GM23248 (cell line): Measurements from ENCODE around the gene HDHD2. TPM values are rescaled to one million over a fixed set of nuclear protein-coding genes. Genes with fewer than 3 reads are reported as not detected.

Experiments used
- DNase-seq: peaks from one replicate; pipeline ENCODE4 v3.0.0-alpha.2; 2015
- H2AFZ ChIP-seq: fragments of 200-600 bp; sonication (generic); 2 replicates; pipeline ENCODE4 v1.6.1; 2016; ENCODE audit warnings: antibody characterized with exemption
- H3F3A ChIP-seq: fragments of 200-600 bp; sonication (generic); 2 replicates; pipeline ENCODE4 v1.6.1; 2016; ENCODE audit warnings: mild to moderate bottlenecking, antibody characterized with exemption, mixed run types; ENCODE audit not compliant: insufficient read depth
- H3K27ac ChIP-seq: fragments of 200-600 bp; sonication (generic); 2 replicates; pipeline ENCODE4 v1.5.1; 2016; ENCODE audit warnings: mild to moderate bottlenecking
- H3K27me3 ChIP-seq: fragments of 200-600 bp; sonication (generic); replicated peaks from 2 replicates; pipeline ENCODE4 v1.6.1; 2016; ENCODE audit warnings: mild to moderate bottlenecking; ENCODE audit not compliant: insufficient read depth
- H3K36me3 ChIP-seq: fragments of 200-600 bp; sonication (generic); 2 replicates; pipeline ENCODE4 v1.6.1; 2016; ENCODE audit warnings: low read depth, mild to moderate bottlenecking
- H3K4me1 ChIP-seq: fragments of 200-600 bp; sonication (generic); 2 replicates; pipeline ENCODE4 v1.6.1; 2016; ENCODE audit warnings: mild to moderate bottlenecking; ENCODE audit not compliant: insufficient read depth
- H3K4me2 ChIP-seq: fragments of 200-600 bp; sonication (generic); one replicate; pipeline ENCODE4 v1.6.1; 2016; ENCODE audit warnings: mild to moderate bottlenecking; ENCODE audit not compliant: unreplicated experiment
- H3K4me3 ChIP-seq: fragments of 200-600 bp; sonication (generic); 2 replicates; pipeline ENCODE4 v1.5.1; 2016; ENCODE audit warnings: mild to moderate bottlenecking
- H3K79me2 ChIP-seq: fragments of 200-600 bp; sonication (generic); 2 replicates; pipeline ENCODE4 v1.6.1; 2016; ENCODE audit warnings: mild to moderate bottlenecking; ENCODE audit not compliant: insufficient read depth
- H3K9ac ChIP-seq: fragments of 200-600 bp; sonication (generic); 2 replicates; pipeline ENCODE4 v1.6.1; 2016; ENCODE audit warnings: mild to moderate bottlenecking
- H3K9me2 ChIP-seq: fragments of 200-600 bp; sonication (generic); 2 replicates; pipeline ENCODE4 v1.6.1; 2016; ENCODE audit warnings: mixed run types, mild to moderate bottlenecking, moderate library complexity; ENCODE audit not compliant: insufficient read depth
- H3K9me3 ChIP-seq: fragments of 200-600 bp; sonication (generic); one replicate; pipeline ENCODE4 v1.6.1; 2017; ENCODE audit warnings: low read depth
- H4K20me1 ChIP-seq: fragments of 200-600 bp; sonication (generic); 2 replicates; pipeline ENCODE4 v1.6.0; 2016; ENCODE audit not compliant: insufficient read depth
- EZH2 ChIP-seq: fragments of 200-600 bp; sonication (generic); IDR thresholded peaks from 2 replicates; pipeline ENCODE4 v1.6.1; 2018; ENCODE audit warnings: antibody characterized with exemption, mild to moderate bottlenecking; ENCODE audit not compliant: insufficient read depth, poor library complexity, severe bottlenecking
- EZH2phosphoT487 ChIP-seq: fragments of 200-600 bp; sonication (generic); IDR thresholded peaks from 2 replicates; pipeline ENCODE4 v1.6.1; 2018; ENCODE audit warnings: antibody characterized with exemption, moderate library complexity, mild to moderate bottlenecking, low read depth; ENCODE audit not compliant: insufficient read depth
- WGBS, 2 experiments: methylation state at CpG; one replicate each; pipeline ENCODE4 v1.1.6; 2015 to 2017; ENCODE audit warnings: low lambda C conversion rate in 2 of 2, low coverage in 1 of 2; ENCODE audit errors: missing lambda C conversion rate in 2 of 2; 5-methylcytosine and 5-hydroxymethylcytosine counted together
- in situ Hi-C: fragments of 300-500 bp; cut with MboI; formaldehyde crosslinking; loops from 2 replicates; pipeline ENCODE4 v1.15.0; 2020
- polyA plus RNA-seq: library from polyadenylated mRNA; unstranded; fragments of >200 nt; fragmentation: Nextera tagmentation; extraction: Ambion mirVana; gene quantifications from 2 replicates; pipeline ENCODE4 v1.2.1, GENCODE V29; 2016
- total RNA-seq: library from RNA; depleted of rRNA; stranded (reverse); fragments of >200 nt; shearing (Covaris generic); gene quantifications from 2 replicates; pipeline ENCODE4 v1.2.3, GENCODE V29; 2014

HDHD2 gene
- total and polyA plus RNA-seq, 2 experiments from 2014 or later = 14.2 to 25.4 TPM

DNA sequence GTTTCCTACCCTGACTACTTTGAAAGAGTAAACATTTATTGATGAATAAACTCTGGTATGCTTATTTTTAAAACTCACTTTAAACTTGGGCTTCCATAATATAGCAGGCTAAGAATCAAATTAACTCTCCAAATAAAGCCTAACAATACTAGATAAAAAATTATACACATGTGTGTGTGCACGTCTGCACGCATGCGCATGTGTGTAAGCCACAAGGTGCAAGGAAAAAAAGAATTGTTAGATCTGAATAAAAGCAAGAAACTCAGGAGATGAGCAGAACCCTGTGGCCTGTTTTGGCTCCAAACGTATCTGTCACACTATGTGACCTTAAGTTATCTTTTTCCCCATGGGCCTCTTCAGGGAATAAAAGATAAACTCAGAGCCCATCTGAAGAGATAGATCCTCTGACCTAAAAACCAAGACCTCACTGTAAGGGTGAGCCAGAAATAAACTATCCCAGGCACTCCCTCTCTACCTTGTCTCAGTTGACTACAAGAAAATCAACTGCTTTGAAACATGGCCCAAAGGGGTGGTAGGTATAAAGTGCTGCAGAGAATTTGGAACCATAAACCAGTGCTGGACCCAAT, 6.3 kb downstream of the HDHD2 start:
- no peaks in the 10 kb centered on the region for H3K9me2 ChIP-seq
- H3K27me3 ChIP-seq = no peaks in the 10 kb centered on the region
- 94 to 96% methylated on average over 4 of the region's 4 CpGs for WGBS, 2 experiments
- H3K27ac ChIP-seq = no peak overlapping the region
- in situ Hi-C loops = no loop called here
- no peak overlapping the region for H3K4me3 ChIP-seq
- H3K4me1 ChIP-seq = 0 out of 2 replicates have a peak, but pooled peaks cover 3% of the 10 kb centered on the region
- H3K36me3 ChIP-seq = no peaks in the 10 kb centered on the region
- H3F3A ChIP-seq = 0 out of 2 replicates have a peak, but pooled peaks cover 5% of the 10 kb centered on the region
- no peaks in the 10 kb centered on the region for H3K9me3 ChIP-seq
- 0 out of 2 replicates have a peak, but pooled peaks cover 9% of the 10 kb centered on the region for H4K20me1 ChIP-seq
- H3K4me2 ChIP-seq = no peak overlapping the region
- H3K9ac ChIP-seq = no peak overlapping the region
- no peak overlapping the region for H2AFZ ChIP-seq
- TF ChIP-seq EZH2 = no peak
- H3K79me2 ChIP-seq = peaks cover 97% of the 10 kb centered on the region
- DNase-seq = no peak

DNA sequence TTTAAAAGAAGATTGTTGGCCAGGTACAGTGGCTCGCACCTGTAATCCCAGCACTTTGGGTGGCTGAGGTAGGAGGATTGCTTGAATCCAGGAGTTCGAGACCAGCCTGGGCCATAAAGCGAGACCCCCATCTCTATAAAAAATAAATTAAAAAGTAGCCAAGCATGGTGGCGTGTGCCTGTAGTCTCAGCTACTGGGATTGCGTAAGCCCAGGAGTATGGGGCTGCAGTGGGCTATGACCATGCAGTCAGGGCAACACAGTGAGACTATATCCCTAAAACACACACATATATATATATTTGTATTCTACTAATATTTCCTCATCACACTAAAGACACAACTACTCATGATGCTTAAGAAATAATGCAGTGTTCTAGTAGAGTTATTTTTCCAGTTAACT, 7.1 kb downstream of the HDHD2 start:
- Histone ChIP-seq H3K27me3 (no peaks in the 10 kb centered on the region), H3K4me3 (no peak overlapping the region), H3K4me1 (no peaks in the 10 kb centered on the region), H3K27ac (no peak overlapping the region), H4K20me1 (0 out of 2 replicates have a peak, but pooled peaks cover 9% of the 10 kb centered on the region), H3K4me2 (no peak overlapping the region), H3K9me3 (no peaks in the 10 kb centered on the region), H3K9ac (no peak overlapping the region), H3K9me2 (no peaks in the 10 kb centered on the region), H3F3A (0 out of 2 replicates have a peak, but pooled peaks cover 5% of the 10 kb centered on the region), H3K36me3 (no peaks in the 10 kb centered on the region), H2AFZ (no peak overlapping the region), H3K79me2 (peaks cover 97% of the 10 kb centered on the region)
- in situ Hi-C loops = no loop called here
- no peak for DNase-seq
- TF ChIP-seq EZH2phosphoT487 = no peak
- TF ChIP-seq EZH2 = no peak
- 96% methylated on average over 5 of the region's 5 CpGs for WGBS, 2 experiments

DNA sequence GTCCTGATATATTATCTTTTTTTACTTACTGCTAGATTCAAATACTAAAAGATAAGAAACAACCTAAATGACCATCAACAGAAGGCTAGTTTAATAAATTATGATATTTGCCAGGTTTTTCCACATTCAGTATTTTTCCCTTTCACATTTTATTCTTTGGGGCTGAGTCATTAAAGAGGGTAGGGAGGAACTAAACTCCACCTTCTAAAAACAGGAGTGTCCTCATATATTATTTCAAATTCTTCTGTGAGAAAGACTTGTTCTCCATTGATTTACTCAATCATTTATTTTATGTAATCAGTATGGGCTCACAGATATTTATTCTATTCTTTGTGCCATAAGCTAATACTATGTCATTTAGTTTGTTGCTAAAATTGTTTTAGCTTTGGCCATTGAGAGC, 9.0 kb downstream of the HDHD2 start:
- in situ Hi-C loops = no loop called here
- Histone ChIP-seq H3K27ac (no peak overlapping the region), H3K79me2 (peaks cover 87% of the 10 kb centered on the region)

DNA sequence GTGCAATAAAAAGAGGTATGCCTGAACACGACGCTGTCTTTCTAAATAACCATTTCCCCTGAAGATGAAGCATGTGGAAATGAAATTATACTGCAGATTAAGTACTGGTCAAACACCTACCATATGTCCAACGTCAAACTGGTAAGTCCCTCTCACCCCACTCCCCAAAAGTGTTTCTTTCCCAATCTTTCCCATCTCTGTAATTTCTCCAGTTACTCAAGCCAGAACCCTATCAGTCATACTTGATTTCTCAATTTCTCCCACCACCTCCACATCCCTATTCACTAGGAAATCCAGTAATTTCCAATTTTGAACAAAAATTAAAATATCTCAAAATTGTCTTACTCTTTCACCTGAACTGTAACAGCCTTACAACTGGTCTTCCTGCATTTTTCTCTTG, 29.2 kb downstream of the HDHD2 start:
- Histone ChIP-seq H3K4me3 (no peak overlapping the region), H3K36me3 (0 out of 2 replicates have a peak, but pooled peaks cover 3% of the 10 kb centered on the region), H3K9me2 (no peaks in the 10 kb centered on the region), H4K20me1 (no peaks in the 10 kb centered on the region), H3K9me3 (no peaks in the 10 kb centered on the region), H3K27ac (no peak overlapping the region), H3K79me2 (no peaks in the 10 kb centered on the region), H3K27me3 (no peaks in the 10 kb centered on the region), H3K4me1 (peaks cover 15% of the 10 kb centered on the region), H3K9ac (no peak overlapping the region), H3F3A (peaks cover 23% of the 10 kb centered on the region), H3K4me2 (no peak overlapping the region), H2AFZ (no peak overlapping the region)
- in situ Hi-C loops = no loop called here
- WGBS, 2 experiments = 97 to 99% methylated on average over 3 of the region's 3 CpGs
- no peak for TF ChIP-seq EZH2
- TF ChIP-seq EZH2phosphoT487 = no peak
- no peak for DNase-seq

More for the DNA sequence above, 9.0 kb downstream of the HDHD2 start:
- no peak for TF ChIP-seq EZH2
- TF ChIP-seq EZH2phosphoT487 = no peak
- Histone ChIP-seq H2AFZ (no peak overlapping the region), H3K27me3 (no peaks in the 10 kb centered on the region), H3K9me2 (no peaks in the 10 kb centered on the region), H3K4me3 (no peak overlapping the region), H3K4me2 (no peak overlapping the region), H3K9me3 (no peaks in the 10 kb centered on the region), H3F3A (no peaks in the 10 kb centered on the region), H3K4me1 (no peaks in the 10 kb centered on the region), H4K20me1 (0 out of 2 replicates have a peak, but pooled peaks cover 9% of the 10 kb centered on the region), H3K36me3 (no peaks in the 10 kb centered on the region; the same call in 1 of the 2 replicates), H3K9ac (no peak overlapping the region)
- DNase-seq = no peak
